GM23338 (cell line): ENCODE results near the gene PHACTR1. TPM values are rescaled to one million over a fixed set of nuclear protein-coding genes. Genes with fewer than 3 reads are reported as not detected.
A peak's percentile ranks its signal among the peaks of the same experiment; 100 is the strongest.

ENCODE experiments used
- ATAC-seq: fragments of 200-7000 bp; cut with Tn5 transposase; 3 replicates; pipeline ENCODE4 v1.9.1; 2020
- DNase-seq: peaks from one replicate; pipeline ENCODE4 v3.0.0-alpha.2; 2015; ENCODE audit warnings: low spot score
- H2AFZ ChIP-seq: fragments of 200-600 bp; sonication (generic); 2 replicates; pipeline ENCODE4 v1.8.0; 2016; ENCODE audit warnings: antibody characterized with exemption, mild to moderate bottlenecking, moderate library complexity
- H3F3A ChIP-seq: fragments of 200-600 bp; sonication (generic); replicated peaks from 2 replicates; pipeline ENCODE4 v1.8.0; 2017; ENCODE audit warnings: antibody characterized with exemption, mixed run types, low read depth
- H3K27ac ChIP-seq: fragments of 200-600 bp; sonication (generic); 2 replicates; pipeline ENCODE4 v1.6.1; 2016; ENCODE audit warnings: low read depth
- H3K27me3 ChIP-seq: fragments of 200-600 bp; sonication (generic); 2 replicates; pipeline ENCODE4 v1.8.0; 2016; ENCODE audit warnings: mild to moderate bottlenecking, mixed run types, moderate library complexity; ENCODE audit not compliant: insufficient read depth
- H3K36me3 ChIP-seq: fragments of 200-600 bp; sonication (generic); 2 replicates; pipeline ENCODE4 v1.8.0; 2016; ENCODE audit warnings: mild to moderate bottlenecking; ENCODE audit not compliant: insufficient read depth
- H3K4me1 ChIP-seq: fragments of 200-600 bp; sonication (generic); 2 replicates; pipeline ENCODE4 v1.8.0; 2016; ENCODE audit warnings: mild to moderate bottlenecking, moderate library complexity; ENCODE audit not compliant: insufficient read depth
- H3K4me2 ChIP-seq: fragments of 200-600 bp; sonication (generic); 2 replicates; pipeline ENCODE4 v1.7.1; 2017; ENCODE audit warnings: mixed run types
- H3K4me3 ChIP-seq: fragments of 200-600 bp; sonication (generic); 2 replicates; pipeline ENCODE4 v1.6.1; 2016; ENCODE audit warnings: mixed run types
- H3K79me2 ChIP-seq: fragments of 200-600 bp; sonication (generic); replicated peaks from 2 replicates; pipeline ENCODE4 v1.8.0; 2017; ENCODE audit warnings: mild to moderate bottlenecking; ENCODE audit not compliant: insufficient read depth
- H3K9me2 ChIP-seq: fragments of 200-600 bp; sonication (generic); 2 replicates; pipeline ENCODE4 v1.8.0; 2017; ENCODE audit not compliant: insufficient read depth
- H4K20me1 ChIP-seq: fragments of 200-600 bp; sonication (generic); replicated peaks from 2 replicates; pipeline ENCODE4 v1.8.0; 2017; ENCODE audit warnings: mild to moderate bottlenecking; ENCODE audit not compliant: insufficient read depth
- H3K27ac Mint-ChIP-seq: 2 replicates; pipeline ENCODE4 v1.8.0; 2020; ENCODE audit warnings: inconsistent platforms, mild to moderate bottlenecking, moderate library complexity, mixed read lengths
- H3K27me3 Mint-ChIP-seq: 3 replicates; pipeline ENCODE4 v1.8.0; 2022; ENCODE audit warnings: low read depth, mild to moderate bottlenecking, moderate library complexity, mixed read lengths, inconsistent platforms; ENCODE audit not compliant: insufficient read depth, poor library complexity
- H3K36me3 Mint-ChIP-seq: 3 replicates; pipeline ENCODE4 v1.8.0; 2021; ENCODE audit warnings: low read depth, mild to moderate bottlenecking, inconsistent platforms, moderate library complexity, mixed read lengths
- H3K4me1 Mint-ChIP-seq: 3 replicates; pipeline ENCODE4 v1.8.0; 2020; ENCODE audit warnings: mild to moderate bottlenecking, inconsistent platforms, mixed read lengths
- H3K4me3 Mint-ChIP-seq: 3 replicates; pipeline ENCODE4 v1.8.0; 2021; ENCODE audit warnings: moderate library complexity, mild to moderate bottlenecking, inconsistent platforms, mixed read lengths
- H3K9me3 Mint-ChIP-seq: 3 replicates; pipeline ENCODE4 v1.8.0; 2020; ENCODE audit warnings: moderate library complexity, mild to moderate bottlenecking, inconsistent platforms, mixed read lengths
- CTCF ChIP-seq, 2 experiments: fragments of 200-600 bp in 1 of 2; sonication (generic) in 1 of 2; conservative IDR thresholded peaks; 2 replicates each; pipeline versions ENCODE4 v1.5.1 to v1.6.1; 2016 to 2017; ENCODE audit warnings: antibody characterized with exemption in 2 of 2, low read depth in 2 of 2, mild to moderate bottlenecking in 2 of 2, moderate library complexity in 1 of 2
- ETS1 ChIP-seq: IDR thresholded peaks from 2 replicates; pipeline ENCODE4 v1.6.1; 2016; ENCODE audit warnings: antibody characterized with exemption
- EZH2phosphoT487 ChIP-seq: fragments of 200-600 bp; sonication (generic); IDR thresholded peaks from one replicate; pipeline ENCODE4 v1.8.1; 2018; ENCODE audit warnings: antibody characterized with exemption; ENCODE audit not compliant: unreplicated experiment
- NANOG ChIP-seq: IDR thresholded peaks from 2 replicates; pipeline ENCODE4 v1.6.1; 2016; ENCODE audit warnings: antibody characterized with exemption, borderline replicate concordance
- REST ChIP-seq: IDR thresholded peaks from one replicate; pipeline ENCODE4 v1.6.1; 2018; ENCODE audit warnings: antibody characterized with exemption; ENCODE audit not compliant: unreplicated experiment
- ZNF331 ChIP-seq: fragments of 250-450 bp; sonication (Bioruptor Pico); IDR thresholded peaks from 2 replicates; pipeline ENCODE4 v1.5.0; 2020; ENCODE audit warnings: low read depth, mild to moderate bottlenecking, moderate library complexity
- ZNF462 ChIP-seq: fragments of 250-450 bp; sonication (Bioruptor Pico); IDR thresholded peaks from 2 replicates; pipeline ENCODE4 v1.5.0; 2020; ENCODE audit warnings: mild to moderate bottlenecking, moderate library complexity
- polyA plus RNA-seq: library from polyadenylated mRNA; unstranded; fragments of >200 nt; fragmentation: Nextera tagmentation; extraction: Ambion mirVana; gene quantifications from 2 replicates; pipeline ENCODE4 v1.2.1, GENCODE V29; 2016
- total RNA-seq: library from RNA; depleted of rRNA; stranded (reverse); fragments of >200 nt; shearing (Covaris generic); gene quantifications from 2 replicates; pipeline ENCODE4 v1.2.3, GENCODE V29; 2014

The PHACTR1 gene
- total and polyA plus RNA-seq, 2 experiments from 2014 or later = 5.9 to 19.3 TPM

- Histone ChIP-seq H3K36me3 (no peaks in the 10 kb centered on the region), H3K9me2 (no peaks in the 10 kb centered on the region), H3K27me3 (no peaks in the 10 kb centered on the region), H2AFZ (no peak overlapping the region), H3K4me1 (peaks cover 16% of the 10 kb centered on the region), H3K4me3 (no peak overlapping the region), H4K20me1 (no peaks in the 10 kb centered on the region), H3K79me2 (no peaks in the 10 kb centered on the region), H3F3A (no peaks in the 10 kb centered on the region), H3K4me2 (no peak overlapping the region), H3K27ac (no peak overlapping the region)
- TF ChIP-seq ZNF462 (CRISPR knock-in tag) = no peak
- no peak for TF ChIP-seq ZNF331 (CRISPR knock-in tag)
- no peak for DNase-seq
- peak; percentile 50 for ATAC-seq
- Mint-ChIP-seq H3K4me1 (peaks cover 26% of the 10 kb centered on the region), H3K4me3 (no peak overlapping the region), H3K9me3 (peaks cover 15% of the 10 kb centered on the region; the same call in 2 of the 3 replicates), H3K36me3 (peaks cover 8% of the 10 kb centered on the region; the same call in 2 of the 3 replicates), H3K27ac (no peak overlapping the region), H3K27me3 (no peaks in the 10 kb centered on the region)
Measured at GRCh38 chr6:13113981-13114593, 397.5 kb downstream of the PHACTR1 start.

GRCh38 chr6:13116155-13116554 is 399.6 kb downstream of the PHACTR1 start:
- no peaks in the 10 kb centered on the region for H3K27me3 ChIP-seq
- Mint-ChIP-seq H3K27me3 (no peaks in the 10 kb centered on the region), H3K4me3 (no peak overlapping the region), H3K27ac (no peak overlapping the region), H3K4me1 (peaks cover 43% of the 10 kb centered on the region), H3K9me3 (peaks cover 3% of the 10 kb centered on the region; the same call in 1 of the 3 replicates), H3K36me3 (no peaks in the 10 kb centered on the region)
- DNase-seq = no peak
- no peaks in the 10 kb centered on the region for H3K79me2 ChIP-seq
- peaks cover 21% of the 10 kb centered on the region for H3K4me1 ChIP-seq
- H2AFZ ChIP-seq = no peak overlapping the region
- no peak overlapping the region for H3K4me2 ChIP-seq
- no peak for ATAC-seq
- H3F3A ChIP-seq = no peaks in the 10 kb centered on the region
- H3K27ac ChIP-seq = no peak overlapping the region
- no peaks in the 10 kb centered on the region for H4K20me1 ChIP-seq
- no peak overlapping the region for H3K4me3 ChIP-seq
- H3K9me2 ChIP-seq = no peaks in the 10 kb centered on the region
- no peaks in the 10 kb centered on the region for H3K36me3 ChIP-seq
- TF ChIP-seq NANOG (no peak), EZH2phosphoT487 (no peak), ZNF331 (CRISPR knock-in tag) (no peak), CTCF (conservative IDR thresholded peaks at IDR 0.05; ENCODE audit: low read depth in 2 of 2) (no peak), ETS1 (no peak), REST (no peak)
